GM19324 (cell line): ENCODE results near the gene PTPN2.
"Not testable (repeated sequence)": the region's sequence is repeated elsewhere in the genome, so short reads cannot be mapped to it uniquely, and the experiment has no call there.

Experiments used
- ATAC-seq: cut with Tn5 transposase; IDR thresholded peaks from one replicate; pipeline ENCODE4 v1.9.1; 2021; ENCODE audit warnings: mild to moderate bottlenecking, moderate library complexity; ENCODE audit not compliant: unreplicated experiment, low FRiP score

The PTPN2 gene

DNA sequence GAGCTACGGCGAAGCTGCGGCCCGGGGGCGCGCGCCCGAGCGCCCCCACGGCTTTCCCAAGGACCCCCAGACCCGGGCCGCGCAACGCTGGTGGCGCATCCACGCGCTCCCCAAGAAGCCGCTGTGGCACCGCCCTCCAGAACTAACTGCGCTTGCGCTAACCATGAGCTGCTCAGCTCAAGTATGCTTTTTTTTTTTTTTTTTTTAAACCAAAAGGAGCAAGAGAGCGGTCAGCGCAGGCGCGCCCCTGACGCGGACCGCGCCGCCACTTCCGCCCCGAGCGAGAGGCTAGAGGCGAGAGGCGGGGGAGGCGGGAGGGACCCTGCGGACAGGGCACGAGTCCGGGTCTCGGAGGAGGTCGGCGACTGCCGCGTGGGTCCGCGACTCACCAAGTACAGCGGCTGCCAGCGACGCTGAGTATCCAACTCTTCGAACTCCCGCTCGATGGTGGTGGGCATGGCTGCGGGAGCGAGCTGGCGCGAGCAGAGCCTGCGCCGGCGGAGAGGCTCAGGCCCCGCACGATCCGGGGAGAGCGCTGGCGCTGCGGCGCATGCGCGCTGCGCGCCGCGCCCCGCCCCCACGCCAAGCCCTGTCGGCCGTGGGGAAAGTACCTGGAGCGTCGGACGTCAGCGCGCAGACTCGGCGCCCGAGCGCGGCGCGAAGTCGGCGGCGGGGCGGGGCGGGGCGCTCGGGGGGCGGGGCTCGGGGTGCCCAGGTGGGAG, at the start of gene PTPN2:
TSS of gene PTPN2 (minus strand) at position 554 of the 722 bp plus-strand sequence. CDS start at position 458, 96 bp downstream.
- peak; percentile 84 for ATAC-seq

DNA sequence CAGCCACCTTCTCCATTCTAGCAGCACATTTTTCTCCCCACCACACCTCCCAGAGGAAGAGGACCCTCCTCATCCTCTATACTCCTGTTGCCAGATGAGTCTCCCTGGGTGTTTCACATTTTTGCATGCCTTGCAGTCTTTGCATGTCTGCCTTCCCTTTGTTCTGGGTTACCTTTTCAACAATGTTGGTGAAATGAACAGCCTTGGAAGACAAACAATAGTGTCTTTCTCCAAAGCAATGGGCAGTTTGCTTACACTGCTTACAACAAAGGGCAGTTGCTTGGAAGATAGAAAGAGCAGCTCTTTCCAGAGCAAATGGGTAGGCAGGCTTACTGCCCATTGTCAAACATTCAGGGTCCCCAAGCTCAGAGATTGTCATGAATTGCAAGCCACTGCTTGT, 49.3 kb upstream of the PTPN2 start:
- ATAC-seq, result no peak

DNA sequence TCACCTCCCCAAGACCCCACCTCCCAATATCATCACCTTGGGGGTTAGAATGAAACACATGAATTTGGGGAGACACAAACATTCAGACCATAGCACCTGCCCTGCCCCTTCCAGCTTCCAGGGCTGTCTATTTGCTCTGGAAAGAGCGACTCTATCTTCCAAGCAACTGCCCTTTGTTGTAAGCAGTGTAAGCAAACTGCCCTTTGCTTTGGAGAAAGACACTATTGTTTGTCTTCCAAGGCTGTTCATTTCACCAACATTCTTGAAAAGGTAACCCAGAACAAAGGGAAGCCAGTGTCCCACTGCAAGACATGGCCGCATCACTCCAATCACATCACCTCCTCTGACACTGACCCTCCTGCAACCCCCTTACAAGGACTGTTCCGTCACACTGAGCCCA, 46.9 kb upstream of the PTPN2 start:
- no peak for ATAC-seq

DNA sequence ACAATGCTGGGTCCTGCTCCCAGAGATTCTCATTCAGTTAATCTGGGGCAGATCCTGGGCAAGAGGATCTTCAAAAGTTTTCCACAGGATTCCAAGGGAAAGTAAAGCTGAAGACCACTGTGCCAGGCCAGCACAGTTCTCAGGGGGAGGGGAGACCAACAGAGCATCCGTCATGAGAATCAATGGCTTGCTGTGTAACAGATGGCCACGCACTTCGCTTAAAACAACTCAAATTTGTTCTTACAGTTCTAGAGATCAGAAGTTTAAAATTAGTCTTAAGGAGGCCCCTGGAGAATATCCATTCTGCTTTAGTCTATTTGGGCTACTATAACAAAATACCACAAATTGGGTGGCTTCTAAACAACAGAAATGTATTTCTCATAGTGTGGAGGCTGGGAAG, 46.3 kb upstream of the PTPN2 start:
- ATAC-seq, result no peak

DNA sequence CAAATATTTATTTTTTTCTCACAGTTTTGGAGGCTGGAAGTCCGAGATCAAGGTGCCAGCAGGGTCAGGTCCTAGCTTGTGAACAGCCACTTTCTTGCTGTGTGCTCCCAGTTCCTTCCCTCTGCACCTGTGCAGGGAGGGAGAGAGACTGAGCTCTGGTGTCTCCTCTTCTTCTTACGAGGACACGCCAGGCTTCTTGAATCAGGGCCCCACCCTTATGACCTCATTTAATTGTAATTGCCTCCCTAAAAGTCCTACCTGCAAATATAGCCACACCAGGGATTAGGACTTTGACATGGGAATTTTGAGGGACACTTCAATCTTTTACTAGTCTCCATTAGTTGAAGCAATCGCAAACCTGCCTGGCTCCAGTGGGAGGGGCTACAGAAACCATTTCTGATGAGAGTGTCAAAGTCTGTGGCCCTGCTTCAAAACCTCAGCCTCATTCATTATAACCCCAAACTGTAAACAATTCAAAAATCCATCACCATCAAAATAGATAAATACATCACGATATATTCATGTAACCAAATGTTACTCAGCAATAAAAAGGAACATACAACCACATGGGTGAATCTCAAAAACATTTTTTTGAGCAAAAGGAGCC, 45.5 kb upstream of the PTPN2 start:
- no peak for ATAC-seq

DNA sequence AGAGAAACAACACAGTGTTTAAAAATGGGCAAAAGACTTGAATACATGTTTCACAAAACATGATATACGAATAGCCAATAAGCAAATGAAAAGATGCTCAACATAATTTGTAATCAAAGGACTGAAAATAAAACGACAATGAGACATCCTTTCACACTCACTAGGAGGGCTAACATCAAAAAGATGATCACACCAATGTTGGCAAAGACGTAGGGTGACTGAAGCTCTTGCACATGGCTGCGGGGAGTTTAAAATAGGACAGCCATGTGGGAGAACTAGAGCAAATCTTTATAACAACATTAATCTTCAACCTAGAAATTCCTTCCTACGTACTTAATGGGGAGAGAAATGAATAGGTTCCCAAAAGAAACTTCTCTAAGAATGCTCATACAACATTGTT, 44.6 kb upstream of the PTPN2 start:
- ATAC-seq, result no peak

DNA sequence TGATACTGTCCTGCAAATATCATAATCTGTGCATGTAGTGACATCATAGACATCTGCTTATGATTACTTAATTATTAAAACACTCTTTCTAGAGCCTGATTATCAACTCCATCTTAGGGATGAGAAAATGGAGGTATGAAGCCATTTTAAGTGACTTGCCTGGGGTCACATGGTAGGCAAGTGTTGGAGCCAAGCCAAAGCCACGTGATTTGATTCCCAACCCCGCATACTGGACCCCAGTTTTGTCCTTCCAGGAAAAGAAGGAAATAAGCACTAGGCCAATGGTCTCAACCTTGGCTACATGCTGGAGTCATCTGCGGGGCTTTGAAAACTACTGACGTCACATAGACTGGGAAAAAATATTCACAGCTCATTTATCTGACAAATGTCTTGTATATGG, 44.2 kb upstream of the PTPN2 start:
- ATAC-seq, result no peak

DNA sequence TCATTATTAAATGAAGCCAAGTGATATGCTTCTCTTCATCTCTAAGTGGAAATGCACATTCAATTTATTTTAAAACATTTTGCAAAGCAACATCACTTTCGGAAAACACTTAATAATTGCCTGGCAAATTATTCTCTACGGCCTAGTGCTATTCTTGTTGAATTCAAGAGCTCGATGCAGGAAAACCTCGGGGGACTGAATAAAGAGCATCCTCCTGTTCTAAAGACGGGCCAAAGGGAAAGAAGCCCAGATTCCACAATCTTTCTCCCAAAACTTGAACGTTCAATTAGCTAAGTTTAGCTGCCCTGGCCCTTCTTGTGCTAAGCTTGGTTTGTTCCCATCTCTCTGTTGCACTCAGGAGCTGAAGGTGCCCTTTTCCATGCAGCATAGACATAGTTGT, 40.6 kb upstream of the PTPN2 start:
- ATAC-seq, result no peak

DNA sequence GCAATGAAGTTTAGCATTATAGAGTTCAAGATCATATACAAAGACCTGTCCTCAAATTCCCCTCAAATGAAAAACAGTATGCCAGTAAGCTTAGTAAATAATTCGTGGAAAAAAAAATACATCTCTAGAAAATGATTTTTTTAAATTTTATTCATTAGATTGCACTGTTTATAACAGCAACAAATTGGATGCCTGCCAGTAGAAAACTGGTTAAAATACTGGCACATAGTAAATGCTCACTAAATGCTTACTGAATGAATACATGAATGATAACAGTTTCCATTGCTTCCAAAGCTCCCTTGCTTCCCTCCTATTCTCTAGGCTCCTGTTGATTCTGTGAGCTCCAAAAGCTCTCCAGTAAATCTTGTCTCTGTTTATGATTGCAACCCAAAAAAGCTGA, 38.2 kb upstream of the PTPN2 start:
- ATAC-seq, result no peak

DNA sequence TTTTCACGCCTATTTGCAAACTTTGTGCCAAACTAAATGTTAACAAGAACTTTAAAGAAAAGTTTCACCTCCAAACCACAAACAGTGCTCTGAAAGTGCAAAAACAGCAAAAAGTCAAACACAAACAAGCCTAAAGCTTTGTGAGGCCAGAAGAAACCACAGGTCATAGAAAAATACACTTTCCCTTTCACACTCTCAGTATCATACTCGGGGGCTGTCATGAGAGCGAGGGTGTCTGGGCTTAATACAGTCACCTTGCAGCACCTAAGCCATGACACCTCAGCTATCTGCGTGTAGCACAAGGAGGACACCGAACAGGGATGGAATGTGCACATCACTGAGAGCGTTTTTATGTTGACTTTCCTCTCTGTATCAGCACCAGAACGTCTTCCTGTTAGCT, 37.1 kb upstream of the PTPN2 start:
- no peak for ATAC-seq

DNA sequence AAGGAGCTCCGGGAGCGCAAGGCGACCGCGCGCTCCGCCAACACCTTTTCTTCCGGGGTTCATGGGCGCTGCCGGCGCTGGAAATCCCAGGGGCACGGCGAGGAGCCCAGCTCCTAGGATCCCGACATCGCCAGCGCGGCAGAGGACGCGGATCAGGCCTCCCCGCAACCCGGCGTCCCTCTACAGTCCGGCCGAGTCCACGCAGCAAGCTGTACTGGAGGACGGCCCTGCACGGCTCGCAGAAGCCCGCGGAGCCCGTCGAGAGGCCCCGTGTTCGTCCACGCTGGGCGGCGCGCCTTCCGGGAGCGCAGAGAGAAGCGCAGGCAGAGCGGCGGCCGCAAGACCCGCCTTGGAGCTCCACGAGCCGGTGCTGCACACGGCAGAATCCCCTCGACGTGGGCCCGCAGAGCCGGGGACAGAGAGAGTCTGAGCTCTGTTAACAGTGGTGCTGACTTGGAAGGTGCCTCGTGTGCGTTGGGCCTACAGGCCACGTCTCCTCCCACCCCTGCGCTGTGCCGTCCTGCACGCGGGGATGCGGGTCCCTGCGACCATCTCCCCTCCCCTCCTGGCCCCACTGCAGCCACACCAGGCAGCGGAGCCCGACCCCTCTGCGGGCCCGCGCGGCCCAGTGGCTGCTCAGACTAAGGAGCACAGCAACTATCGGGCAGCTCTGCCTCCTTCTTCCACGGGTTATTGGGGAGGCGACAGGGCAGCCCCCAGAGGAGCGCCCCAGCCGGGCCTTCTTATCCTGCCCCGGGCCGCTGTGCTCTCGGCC, 28.1 kb upstream of the PTPN2 start:
- ATAC-seq, result no peak

DNA sequence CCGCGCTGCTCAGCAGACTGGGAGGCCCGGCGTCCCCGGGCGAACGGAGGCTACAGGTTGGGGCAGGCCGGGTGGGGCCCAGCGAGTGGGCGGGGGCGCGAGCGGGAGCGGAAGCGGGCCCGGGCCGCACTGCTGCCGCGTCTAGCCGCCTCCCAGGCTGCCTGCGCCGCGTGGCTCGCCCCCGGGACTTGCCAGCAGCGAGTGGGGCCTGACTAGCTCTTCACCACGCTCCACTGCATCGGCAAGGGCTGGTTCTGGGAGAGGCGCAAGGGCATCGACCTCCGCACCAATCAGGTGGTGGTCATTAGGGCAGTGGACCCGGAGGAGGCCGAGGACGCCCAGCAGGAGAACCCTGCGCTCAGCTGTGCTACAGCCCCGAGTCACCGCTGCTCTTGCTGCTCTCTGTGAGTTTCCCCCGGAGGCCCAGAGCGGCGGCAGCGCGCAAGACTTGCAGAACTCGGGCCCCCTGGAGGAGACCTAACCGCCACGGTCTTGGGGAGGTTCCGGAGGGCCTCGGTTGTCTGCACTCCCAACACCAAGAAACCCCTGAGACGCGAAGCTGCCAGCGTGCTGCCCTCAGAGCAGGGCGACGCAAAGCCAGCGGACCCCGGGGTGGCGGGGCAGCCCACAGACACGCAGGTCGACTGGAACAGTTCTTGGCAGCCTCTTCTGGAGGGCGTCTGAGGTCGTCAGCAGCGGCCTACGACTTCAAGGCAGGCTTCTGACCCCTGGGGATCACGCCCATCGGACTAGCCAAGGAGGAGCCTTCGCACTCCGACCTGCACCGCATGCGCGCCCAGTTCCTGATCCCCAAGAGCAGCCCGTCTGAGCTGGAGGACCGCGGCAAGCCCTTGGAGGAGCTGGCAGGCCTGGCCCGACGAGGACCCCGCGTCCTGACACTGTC, 27.2 kb upstream of the PTPN2 start:
- no peak for ATAC-seq

DNA sequence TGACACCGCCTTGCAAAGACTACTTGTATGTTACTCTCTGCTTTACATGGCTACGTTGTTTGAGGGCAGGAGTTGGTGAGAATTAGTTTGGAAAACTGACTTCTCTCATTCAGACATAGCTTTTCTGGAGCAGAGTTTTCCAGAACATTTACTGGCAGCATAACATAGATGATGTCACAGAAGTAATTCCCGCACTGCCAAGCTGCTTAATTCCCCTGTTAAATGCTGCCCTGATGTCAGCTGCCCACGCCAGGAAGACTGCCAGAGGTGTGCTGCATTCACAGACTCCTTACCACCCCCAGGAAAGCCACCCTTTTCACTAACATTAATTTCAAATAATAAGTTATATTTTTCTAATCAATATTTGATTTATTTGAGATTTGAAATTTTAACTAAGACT, 24.7 kb upstream of the PTPN2 start:
- no peak for ATAC-seq

DNA sequence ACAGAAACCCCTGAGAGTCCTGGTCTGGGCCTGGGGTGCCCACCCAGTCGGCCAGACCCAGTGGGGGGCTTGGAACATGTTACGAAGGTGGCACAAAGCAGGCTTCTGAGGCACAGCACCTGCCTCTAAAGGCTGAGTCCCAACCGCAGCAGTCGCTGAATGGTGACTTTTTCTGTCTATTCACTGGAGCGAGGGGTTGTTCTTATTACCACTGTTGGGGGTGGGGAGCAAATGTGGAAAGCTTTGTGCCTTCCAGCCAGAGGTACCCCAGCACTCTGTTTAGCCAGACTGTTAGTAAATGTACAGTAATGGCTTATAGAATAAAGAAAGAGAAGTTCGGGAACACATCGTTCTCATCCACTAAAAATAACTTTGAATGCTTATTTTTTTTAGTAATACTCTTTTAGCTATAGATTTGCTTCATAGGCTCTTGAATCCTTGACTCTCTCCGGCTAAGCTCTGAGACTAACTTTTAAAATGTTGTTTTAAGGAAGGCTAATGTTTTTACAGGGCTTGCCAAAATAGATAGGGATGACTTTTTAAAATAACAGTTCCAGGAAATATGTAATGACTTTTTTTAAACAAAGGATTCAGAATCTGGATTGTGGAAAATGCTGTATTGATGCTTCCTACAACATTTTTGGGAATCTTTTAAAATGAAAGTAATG, 23.4 kb upstream of the PTPN2 start:
- ATAC-seq, result no peak

DNA sequence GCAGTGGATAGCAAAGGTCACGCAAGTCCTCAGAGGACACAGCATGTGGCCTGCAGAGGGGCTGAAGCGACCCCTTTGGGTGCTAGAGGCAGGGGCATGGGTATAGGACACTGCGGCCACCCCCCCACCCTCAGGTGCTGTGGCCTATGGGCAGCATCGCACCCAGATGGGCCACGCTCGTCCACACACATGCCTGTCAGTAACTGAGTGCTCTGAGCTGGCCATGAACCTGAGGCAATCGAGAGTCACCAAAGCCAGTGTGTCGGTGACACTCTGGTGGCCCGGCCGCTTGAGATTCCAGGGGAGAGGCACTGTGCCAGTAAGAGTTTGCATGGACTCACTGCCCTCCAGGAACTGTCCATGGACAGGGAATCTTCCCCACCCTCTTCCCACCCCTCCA, 22.7 kb upstream of the PTPN2 start:
- ATAC-seq, result no peak

DNA sequence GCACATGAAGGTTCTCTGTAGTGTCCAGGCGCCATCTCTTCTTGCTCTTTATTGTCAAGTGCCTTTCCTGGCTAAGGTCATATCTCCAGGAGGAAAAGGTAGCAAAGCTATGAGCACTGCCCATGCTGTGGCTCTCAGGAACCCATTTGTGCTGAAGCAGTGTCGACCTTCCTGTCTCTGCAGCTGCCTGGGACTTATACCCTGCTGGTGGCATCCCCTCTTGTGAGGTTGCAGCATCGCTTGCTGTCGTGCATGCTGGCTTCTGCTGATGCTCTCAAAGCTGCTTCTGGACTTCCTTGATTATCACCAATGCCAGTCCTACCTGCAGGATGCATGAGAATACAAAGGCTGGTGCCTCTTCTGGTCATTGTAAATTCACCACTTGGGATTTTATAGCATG, 22.1 kb upstream of the PTPN2 start:
- ATAC-seq, result no peak

DNA sequence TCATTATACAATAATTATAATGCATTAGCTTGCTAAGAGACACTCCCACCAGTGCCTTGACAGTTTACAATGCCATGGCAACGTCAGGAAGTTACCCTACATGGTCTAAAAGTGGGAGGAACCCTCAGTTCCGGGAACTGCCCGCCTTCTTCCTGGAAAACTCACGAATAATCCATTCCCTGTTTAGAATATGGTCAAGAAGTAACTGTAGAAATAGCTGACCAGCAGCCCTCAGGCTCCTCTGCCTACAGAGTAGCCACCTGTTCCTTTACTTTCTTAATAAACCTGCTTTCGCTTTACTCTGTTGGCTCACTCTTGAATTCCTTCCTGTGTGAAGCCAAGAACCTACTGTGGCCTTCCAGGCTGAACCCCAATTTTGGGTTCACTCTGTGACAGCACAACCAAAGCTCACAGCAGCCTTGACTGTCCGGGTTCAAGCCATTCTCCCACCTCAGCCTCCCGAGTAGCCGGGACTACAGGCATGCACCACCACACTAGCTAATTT, 20.0 kb upstream of the PTPN2 start:
- ATAC-seq, result no peak

DNA sequence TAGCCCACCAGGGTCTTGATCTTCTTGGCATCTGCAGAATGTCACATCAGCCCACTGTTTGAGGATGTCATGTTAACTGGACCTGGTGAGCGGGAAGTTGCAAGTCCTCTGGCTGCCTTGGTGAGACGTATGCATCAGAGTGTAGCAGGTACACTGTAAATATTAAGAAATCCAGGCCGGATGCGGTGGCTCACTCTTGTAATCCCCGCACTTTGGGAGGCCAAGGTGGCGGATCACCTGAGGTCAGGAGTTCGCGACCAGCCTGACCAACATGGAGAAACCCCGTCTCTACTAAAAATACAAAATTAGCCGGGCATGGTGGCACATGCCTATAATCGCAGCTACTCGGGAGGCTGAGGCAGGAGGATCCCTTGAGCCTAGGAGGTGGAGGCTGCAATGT, 17.2 kb upstream of the PTPN2 start:
- not testable (repeated sequence) for ATAC-seq

DNA sequence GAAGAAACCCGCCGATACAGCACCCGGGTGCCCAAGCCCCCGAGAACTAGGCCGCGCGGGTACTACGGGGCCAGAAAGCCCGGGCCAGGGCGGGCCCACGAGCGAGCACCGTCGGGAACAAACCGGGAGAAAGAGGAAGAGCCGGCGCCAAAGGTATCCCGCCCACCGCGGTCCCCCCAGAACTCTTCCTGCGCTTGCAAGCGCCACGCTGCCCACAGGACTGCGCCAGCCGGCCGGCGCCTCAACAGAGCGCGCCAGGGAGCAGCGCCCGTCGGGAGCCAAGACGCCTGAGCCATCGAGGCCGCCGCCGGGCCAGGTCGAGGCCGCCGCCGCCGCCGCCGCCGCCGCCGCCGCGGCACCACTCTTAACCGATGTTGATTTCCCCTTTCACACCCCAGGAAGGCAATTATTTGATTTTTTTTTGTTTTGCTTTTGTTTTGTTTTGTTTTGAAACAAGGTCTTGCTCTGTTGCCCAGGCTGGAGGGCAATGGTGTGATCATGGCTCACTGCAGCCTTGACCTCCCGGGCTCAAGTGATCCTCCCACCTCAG, 12.8 kb upstream of the PTPN2 start:
- ATAC-seq, result not testable (repeated sequence)

DNA sequence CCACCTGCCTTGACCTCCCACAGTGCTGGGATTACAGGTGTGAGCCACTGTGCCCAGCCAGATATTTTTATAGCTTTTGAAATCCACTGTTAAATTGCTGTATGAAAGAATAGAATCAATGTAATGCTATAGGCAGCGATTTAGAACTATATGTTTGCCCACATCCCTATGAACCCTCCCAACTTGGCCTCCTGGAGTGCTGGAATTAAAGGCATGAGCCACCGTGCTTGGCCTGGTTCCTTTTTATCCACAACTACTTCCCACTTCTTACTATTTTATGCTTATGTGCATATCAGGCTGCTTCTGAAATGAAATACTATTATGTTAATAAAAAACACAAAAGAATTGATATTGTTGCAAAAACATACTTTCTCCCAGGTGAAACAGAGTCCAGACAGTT, 11.6 kb upstream of the PTPN2 start:
- no peak for ATAC-seq
